Fibroblast of villous mesenchyme (primary cell): ENCODE results near the gene NPR2. TPM values are rescaled to one million over a fixed set of nuclear protein-coding genes. Genes with fewer than 3 reads are reported as not detected.

ENCODE experiments used
- DNase-seq: peaks from one replicate; pipeline ENCODE4 v3.0.0-alpha.2; 2010; ENCODE audit warnings: low read depth
- H3K4me3 ChIP-seq: 2 replicates; pipeline ENCODE4 v1.5.1; 2011; ENCODE audit warnings: low read depth, mild to moderate bottlenecking, low read length
- total RNA-seq: library from RNA; depleted of rRNA; stranded (reverse); fragments of >200 nt; gene quantifications from 2 replicates; pipeline ENCODE4 v1.2.3, GENCODE V29; 2012
- TF ChIP-seq, protein P1 (sequence below): IDR thresholded peaks from 2 replicates; pipeline ENCODE4 v1.5.1; 2012; ENCODE audit warnings: low read depth, mild to moderate bottlenecking, low read length; ENCODE audit not compliant: insufficient read depth

NPR2 gene
- total RNA-seq, 1 donor, result 19.9 TPM

- H3K4me3 ChIP-seq, result peak overlapping the region; percentile 91
- TF ChIP-seq, protein P1, sequence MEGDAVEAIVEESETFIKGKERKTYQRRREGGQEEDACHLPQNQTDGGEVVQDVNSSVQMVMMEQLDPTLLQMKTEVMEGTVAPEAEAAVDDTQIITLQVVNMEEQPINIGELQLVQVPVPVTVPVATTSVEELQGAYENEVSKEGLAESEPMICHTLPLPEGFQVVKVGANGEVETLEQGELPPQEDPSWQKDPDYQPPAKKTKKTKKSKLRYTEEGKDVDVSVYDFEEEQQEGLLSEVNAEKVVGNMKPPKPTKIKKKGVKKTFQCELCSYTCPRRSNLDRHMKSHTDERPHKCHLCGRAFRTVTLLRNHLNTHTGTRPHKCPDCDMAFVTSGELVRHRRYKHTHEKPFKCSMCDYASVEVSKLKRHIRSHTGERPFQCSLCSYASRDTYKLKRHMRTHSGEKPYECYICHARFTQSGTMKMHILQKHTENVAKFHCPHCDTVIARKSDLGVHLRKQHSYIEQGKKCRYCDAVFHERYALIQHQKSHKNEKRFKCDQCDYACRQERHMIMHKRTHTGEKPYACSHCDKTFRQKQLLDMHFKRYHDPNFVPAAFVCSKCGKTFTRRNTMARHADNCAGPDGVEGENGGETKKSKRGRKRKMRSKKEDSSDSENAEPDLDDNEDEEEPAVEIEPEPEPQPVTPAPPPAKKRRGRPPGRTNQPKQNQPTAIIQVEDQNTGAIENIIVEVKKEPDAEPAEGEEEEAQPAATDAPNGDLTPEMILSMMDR, result no peak
- peak; percentile 27 for DNase-seq
These were observed 43.0 kb upstream of the NPR2 start for GRCh38 chr9:35748242-35748857.

GRCh38 chr9:35748858-35749514, 42.4 kb upstream of the NPR2 start, which contains the start of the genes GBA2 and RGP1:
GBA2 (minus strand) TSS chr9:35749228; CDS start chr9:35748704, 524 bp downstream.
RGP1 (plus strand) TSS chr9:35749287; CDS start chr9:35749756, 469 bp downstream.
- TF ChIP-seq, protein P1, result no peak
- peak within 1 kb of the TSS; percentile 91 for H3K4me3 ChIP-seq
- peak; percentile 79 for DNase-seq

- TF ChIP-seq, protein P1, result no peak
- H3K4me3 ChIP-seq, result peak overlapping the region; percentile 91
- DNase-seq, result no peak
These were observed 41.7 kb upstream of the NPR2 start for GRCh38 chr9:35749515-35750255.

DNA sequence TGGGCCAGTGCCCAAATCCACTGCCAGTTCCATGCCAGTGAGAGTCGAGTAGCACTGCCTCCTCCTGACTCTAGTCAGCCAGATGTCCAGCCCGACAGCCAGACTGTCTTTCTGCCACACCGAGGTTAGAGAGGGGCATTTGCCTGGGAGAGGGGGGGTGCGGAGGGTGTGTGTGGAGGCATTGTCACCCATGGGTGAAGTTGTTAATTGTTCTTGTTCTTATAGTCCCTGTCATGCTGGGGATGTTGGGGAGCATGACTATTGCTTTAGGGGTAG, 41.2 kb upstream of the NPR2 start:
- DNase-seq, result no peak
- peak overlapping the region; percentile 91 for H3K4me3 ChIP-seq
- TF ChIP-seq, protein P1, result no peak

GRCh38 chr9:35753466-35753865, 37.9 kb upstream of the NPR2 start:
- no peak for DNase-seq
- TF ChIP-seq, protein P1, result no peak
- no peak overlapping the region for H3K4me3 ChIP-seq

GRCh38 chr9:35754264-35754663, 37.1 kb upstream of the NPR2 start, which contains the start of gene MSMP:
MSMP (minus strand) TSS chr9:35754276; CDS start chr9:35754129, 147 bp downstream.
- no peak for DNase-seq
- H3K4me3 ChIP-seq, result no peak within 1 kb of the TSS
- TF ChIP-seq, protein P1, result no peak
